Ishikawa (cell line): ENCODE measurements around the gene QPRT.

Experiments used
- CEBPB ChIP-seq: IDR thresholded peaks from 2 replicates; pipeline ENCODE4 v1.6.1; 2012
- CREB1 ChIP-seq: IDR thresholded peaks from 2 replicates; pipeline ENCODE4 v1.6.1; 2012; ENCODE audit warnings: low read depth
- EGR1 ChIP-seq: IDR thresholded peaks from 2 replicates; pipeline ENCODE4 v1.6.1; 2012
- EP300 ChIP-seq: IDR thresholded peaks from 2 replicates; pipeline ENCODE4 v1.6.1; 2012; ENCODE audit warnings: borderline replicate concordance
- FOXM1 ChIP-seq: IDR thresholded peaks from 2 replicates; pipeline ENCODE4 v1.6.1; 2012; ENCODE audit warnings: low read depth, borderline replicate concordance
- NFIC ChIP-seq: IDR thresholded peaks from 2 replicates; pipeline ENCODE4 v1.6.1; 2012
- RAD21 ChIP-seq: IDR thresholded peaks from 2 replicates; pipeline ENCODE4 v1.6.1; 2012; ENCODE audit warnings: low read depth
- TAF1 ChIP-seq: IDR thresholded peaks from 2 replicates; pipeline ENCODE4 v1.6.1; 2012; ENCODE audit warnings: low read depth, mild to moderate bottlenecking
- TCF12 ChIP-seq: IDR thresholded peaks from 2 replicates; pipeline ENCODE4 v1.6.1; 2012; ENCODE audit warnings: low read depth
- TEAD4 ChIP-seq: IDR thresholded peaks from 2 replicates; pipeline ENCODE4 v1.6.1; 2012
- YY1 ChIP-seq: IDR thresholded peaks from 2 replicates; pipeline ENCODE4 v1.6.1; 2012; ENCODE audit warnings: low read depth
- ZBTB7A ChIP-seq: IDR thresholded peaks from 2 replicates; pipeline ENCODE4 v1.6.1; 2012; ENCODE audit warnings: low read depth
- TF ChIP-seq, protein P1 (sequence below): IDR thresholded peaks from 2 replicates; pipeline ENCODE4 v1.6.1; 2012
- TF ChIP-seq, protein P2 (sequence below): IDR thresholded peaks from 2 replicates; pipeline ENCODE4 v1.6.1; 2012
- TF ChIP-seq, protein P3 (sequence below): IDR thresholded peaks from 2 replicates; pipeline ENCODE4 v1.6.1; 2012; ENCODE audit warnings: low read depth, mild to moderate bottlenecking

The QPRT gene

DNA sequence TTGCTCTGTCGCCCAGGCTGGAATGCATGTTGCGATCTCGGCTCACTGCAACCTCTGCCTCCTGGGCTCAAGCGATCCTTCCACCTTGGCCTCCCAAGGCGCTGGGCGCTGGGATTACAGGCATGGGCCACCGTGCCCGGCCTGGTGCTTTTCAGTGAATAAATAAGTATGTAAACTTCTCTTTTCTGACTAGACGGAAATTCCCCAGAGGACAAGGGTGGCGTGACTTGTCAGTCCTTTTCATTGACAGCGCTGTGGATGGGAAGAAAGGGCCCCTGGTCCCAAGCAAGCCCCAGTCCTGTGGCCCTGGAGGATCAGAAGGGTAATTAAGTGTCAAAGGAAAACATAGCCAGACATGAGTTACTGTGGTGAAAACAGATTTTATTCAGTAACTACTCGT is 25.5 kb upstream of the QPRT start:
- TF ChIP-seq, protein P1, sequence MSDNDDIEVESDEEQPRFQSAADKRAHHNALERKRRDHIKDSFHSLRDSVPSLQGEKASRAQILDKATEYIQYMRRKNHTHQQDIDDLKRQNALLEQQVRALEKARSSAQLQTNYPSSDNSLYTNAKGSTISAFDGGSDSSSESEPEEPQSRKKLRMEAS = no peak
- TF ChIP-seq CEBPB (no peak), TAF1 (no peak), ZBTB7A (no peak), TCF12 (no peak), FOXM1 (no peak), EGR1 (no peak), CREB1 (no peak), NFIC (no peak), TEAD4 (no peak; the same call in 1 of the 2 replicates), YY1 (no peak), EP300 (no peak), RAD21 (no peak)
- TF ChIP-seq, protein P2, sequence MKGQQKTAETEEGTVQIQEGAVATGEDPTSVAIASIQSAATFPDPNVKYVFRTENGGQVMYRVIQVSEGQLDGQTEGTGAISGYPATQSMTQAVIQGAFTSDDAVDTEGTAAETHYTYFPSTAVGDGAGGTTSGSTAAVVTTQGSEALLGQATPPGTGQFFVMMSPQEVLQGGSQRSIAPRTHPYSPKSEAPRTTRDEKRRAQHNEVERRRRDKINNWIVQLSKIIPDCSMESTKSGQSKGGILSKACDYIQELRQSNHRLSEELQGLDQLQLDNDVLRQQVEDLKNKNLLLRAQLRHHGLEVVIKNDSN = no peak
- TF ChIP-seq, protein P3, sequence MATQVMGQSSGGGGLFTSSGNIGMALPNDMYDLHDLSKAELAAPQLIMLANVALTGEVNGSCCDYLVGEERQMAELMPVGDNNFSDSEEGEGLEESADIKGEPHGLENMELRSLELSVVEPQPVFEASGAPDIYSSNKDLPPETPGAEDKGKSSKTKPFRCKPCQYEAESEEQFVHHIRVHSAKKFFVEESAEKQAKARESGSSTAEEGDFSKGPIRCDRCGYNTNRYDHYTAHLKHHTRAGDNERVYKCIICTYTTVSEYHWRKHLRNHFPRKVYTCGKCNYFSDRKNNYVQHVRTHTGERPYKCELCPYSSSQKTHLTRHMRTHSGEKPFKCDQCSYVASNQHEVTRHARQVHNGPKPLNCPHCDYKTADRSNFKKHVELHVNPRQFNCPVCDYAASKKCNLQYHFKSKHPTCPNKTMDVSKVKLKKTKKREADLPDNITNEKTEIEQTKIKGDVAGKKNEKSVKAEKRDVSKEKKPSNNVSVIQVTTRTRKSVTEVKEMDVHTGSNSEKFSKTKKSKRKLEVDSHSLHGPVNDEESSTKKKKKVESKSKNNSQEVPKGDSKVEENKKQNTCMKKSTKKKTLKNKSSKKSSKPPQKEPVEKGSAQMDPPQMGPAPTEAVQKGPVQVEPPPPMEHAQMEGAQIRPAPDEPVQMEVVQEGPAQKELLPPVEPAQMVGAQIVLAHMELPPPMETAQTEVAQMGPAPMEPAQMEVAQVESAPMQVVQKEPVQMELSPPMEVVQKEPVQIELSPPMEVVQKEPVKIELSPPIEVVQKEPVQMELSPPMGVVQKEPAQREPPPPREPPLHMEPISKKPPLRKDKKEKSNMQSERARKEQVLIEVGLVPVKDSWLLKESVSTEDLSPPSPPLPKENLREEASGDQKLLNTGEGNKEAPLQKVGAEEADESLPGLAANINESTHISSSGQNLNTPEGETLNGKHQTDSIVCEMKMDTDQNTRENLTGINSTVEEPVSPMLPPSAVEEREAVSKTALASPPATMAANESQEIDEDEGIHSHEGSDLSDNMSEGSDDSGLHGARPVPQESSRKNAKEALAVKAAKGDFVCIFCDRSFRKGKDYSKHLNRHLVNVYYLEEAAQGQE = no peak

DNA sequence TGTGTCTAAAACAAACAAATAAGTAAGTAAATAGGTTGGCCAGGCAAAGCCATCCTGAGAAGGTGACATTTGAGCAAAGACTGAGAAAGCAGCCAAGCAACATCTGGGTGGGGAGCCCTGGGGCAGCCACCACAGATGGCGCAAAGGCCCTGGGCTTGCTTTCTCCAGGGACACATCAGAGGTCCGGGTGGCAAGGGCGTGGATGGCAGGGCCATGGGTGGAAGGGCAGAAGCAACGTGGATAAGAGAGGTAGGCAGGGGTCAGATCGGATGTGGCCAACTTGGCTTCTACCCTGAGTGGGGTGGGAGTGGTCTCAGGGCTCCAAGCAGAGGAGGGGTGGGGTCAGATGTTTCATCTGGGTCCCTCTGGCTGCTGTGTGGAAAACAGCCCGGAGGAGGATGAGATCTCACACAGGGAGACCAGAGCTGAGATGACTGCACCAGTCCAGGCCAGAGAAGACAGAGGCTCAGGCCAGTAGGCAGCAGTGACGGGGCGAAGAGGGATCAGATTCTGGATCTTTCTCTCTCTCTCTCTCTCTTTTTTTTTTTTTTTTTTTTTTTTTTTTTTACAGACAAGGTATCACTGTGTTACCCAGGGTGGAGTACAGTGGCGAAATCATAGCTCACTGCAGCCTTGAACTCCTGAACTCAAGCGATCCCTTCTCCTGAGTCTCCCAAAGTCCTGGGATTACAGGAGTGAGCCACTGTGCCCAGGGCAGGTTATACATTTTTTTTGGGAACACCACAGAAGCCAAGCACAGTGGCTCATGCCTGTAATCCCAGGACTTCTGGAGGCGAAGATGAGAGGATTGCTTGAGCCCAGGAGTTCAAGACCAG is 22.1 kb upstream of the QPRT start:
- TF ChIP-seq CREB1 (no peak), TEAD4 (no peak), TAF1 (no peak), NFIC (no peak), EP300 (no peak), CEBPB (no peak)
- TF ChIP-seq, protein P2 = no peak
- TF ChIP-seq, protein P1 = no peak

DNA sequence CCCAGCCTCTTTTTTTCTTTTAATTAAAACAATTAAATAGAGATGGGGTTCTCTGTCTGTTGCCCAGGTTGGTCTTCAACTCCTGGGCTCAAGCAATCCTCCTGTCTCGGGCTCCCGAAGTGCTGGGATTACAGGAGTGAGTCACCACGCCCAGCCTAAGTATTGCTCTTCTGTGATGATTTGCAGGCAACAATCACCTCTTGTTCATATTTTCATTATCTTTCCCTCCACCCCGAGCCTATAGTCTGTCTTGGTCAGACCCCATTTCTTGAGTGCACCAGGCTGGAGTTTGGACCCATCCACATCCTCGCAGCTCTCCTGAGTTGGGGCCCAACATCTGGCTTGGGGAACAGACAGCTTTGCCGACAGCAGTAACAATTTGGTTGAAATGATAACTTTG is 20.3 kb upstream of the QPRT start:
- TF ChIP-seq, protein P2 = no peak
- TF ChIP-seq TCF12 = no peak
- no peak for TF ChIP-seq EP300
- TF ChIP-seq YY1 = no peak
- TF ChIP-seq CREB1 = no peak

DNA sequence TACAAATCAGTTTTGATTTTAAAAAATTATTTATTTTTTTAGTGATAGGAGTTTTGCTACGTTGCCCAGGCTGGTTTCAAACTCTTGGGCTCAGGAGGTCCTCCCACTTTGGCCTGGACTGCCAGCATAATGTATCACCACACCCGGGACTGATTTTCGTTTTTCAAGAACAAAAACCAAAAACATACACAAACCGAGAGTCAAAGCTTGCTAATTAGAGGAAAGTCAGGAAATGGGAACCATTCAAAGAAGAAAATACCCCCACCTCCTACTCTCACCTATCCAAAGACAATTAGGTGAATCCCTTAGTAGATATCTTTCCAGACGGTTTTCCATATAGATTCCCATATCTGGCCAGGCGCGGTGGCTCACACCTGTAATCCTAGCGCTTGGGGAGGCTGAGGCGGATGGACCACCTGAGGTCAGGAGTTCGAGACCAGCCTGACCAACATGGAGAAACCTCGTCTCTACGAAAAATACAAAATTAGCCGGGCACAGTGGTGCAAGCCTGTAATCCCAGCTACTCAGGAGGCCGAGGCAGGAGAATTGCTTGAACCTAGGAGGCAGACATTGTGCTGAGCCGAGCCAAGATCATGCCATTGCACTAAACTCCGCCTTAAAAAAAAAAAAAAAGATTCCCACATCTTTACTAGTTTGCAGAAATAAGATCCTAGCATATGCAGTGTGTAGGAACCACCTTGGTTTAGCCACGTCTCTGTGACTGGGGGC is 16.8 kb upstream of the QPRT start:
- no peak for TF ChIP-seq EGR1
- TF ChIP-seq CREB1 = no peak
- TF ChIP-seq, protein P3 = no peak
- TF ChIP-seq CEBPB = no peak
- TF ChIP-seq, protein P2 = no peak

DNA sequence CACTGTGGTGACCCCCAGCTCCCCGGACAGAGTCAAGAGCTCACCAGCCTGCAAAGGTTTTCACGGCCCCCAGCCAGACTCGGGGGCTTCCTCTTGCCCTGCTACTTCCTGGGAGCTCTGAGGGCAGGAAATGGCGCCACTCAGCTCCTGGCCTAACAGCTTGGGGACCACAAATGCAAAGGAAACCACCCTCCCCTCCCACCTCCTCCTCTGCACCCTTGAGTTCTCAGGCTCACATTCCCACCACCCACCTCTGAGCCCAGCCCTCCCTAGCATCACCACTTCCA is 16.3 kb upstream of the QPRT start:
- TF ChIP-seq ZBTB7A (no peak), YY1 (no peak), FOXM1 (no peak), CREB1 (no peak), CEBPB (no peak), NFIC (no peak), TCF12 (no peak), TAF1 (no peak), RAD21 (no peak), TEAD4 (no peak)
- TF ChIP-seq, protein P1 = no peak
- TF ChIP-seq, protein P3 = no peak
